Raji (cell line): ENCODE results near the gene SSH2.

Experiments
- POLR2A ChIP-seq: IDR thresholded peaks from 2 replicates; pipeline ENCODE4 v1.6.1; 2011; ENCODE audit warnings: low read depth, low read length, control low read depth; ENCODE audit not compliant: insufficient read depth

The SSH2 gene

DNA sequence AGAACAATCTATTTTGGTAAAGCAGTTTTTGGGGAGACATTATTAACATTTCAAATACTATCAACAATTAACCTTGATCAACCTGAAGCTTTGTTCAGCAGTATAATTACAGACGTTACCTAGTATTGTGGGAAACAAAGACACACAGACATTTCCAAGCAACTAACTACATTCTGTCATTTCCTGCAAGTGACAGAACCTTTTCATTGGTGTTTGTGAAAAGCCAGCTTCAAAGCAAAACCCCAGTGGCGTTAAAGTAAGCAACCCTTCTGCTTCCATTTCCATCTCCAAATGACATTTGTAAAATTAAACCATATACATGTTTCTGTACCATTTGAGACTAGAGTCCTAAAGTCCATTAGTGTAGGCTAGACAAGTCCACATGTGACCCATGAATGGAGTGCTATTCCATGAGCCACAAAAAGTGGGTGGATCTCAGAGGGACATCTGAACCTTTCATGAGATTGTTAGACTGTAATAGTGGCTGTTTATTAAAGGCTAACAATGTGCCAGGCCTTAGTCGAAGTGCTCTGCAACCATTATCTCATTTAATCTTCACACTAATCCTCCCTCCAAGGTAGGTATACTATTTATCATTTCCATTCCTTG, 101.2 kb downstream of the SSH2 start:
- TF ChIP-seq POLR2A = no peak

DNA sequence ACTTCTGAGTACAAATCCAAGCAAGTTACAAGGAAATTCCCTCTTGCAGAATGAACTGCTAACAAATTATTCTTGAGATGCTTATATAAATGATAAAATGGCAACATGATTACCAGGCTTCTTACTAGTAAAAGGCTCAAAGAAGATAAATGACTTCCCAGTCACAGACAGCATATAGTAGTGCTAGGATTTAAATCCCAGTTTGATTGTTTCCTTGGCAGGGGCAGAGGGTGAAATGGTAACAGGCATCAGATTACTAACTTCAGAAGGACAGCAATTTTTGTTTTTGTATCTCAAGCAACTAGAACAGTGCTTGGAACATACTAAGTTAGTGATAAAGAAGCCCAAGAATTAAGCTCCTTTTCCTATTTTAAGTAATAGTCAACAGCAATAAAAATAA, 102.8 kb downstream of the SSH2 start:
- TF ChIP-seq POLR2A = no peak

GRCh38 chr17:29826114-29826692, 103.8 kb downstream of the SSH2 start:
- TF ChIP-seq POLR2A = no peak

- TF ChIP-seq POLR2A = no peak
These were observed 104.4 kb downstream of the SSH2 start for GRCh38 chr17:29825604-29826003.

DNA sequence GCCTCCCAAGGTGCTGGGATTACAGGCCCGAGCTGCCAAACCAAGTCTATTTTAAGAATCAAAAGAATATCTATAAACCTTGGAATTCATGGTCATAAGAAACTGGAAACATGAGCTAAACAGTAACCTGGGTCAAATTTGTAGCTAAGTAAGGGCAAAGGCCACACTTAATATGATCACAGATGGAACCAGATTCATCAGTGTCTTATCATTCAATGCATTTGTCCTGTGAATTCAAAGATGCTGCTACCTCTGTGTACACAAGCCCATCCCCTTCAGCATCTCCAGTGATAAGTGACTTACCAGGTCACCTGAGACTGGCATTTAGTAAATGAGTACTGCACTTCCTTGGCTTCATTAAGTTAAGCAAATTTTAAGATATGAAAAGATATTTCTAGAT, 108.1 kb downstream of the SSH2 start:
- TF ChIP-seq POLR2A = no peak

GRCh38 chr17:29820425-29820824, 109.6 kb downstream of the SSH2 start:
- no peak for TF ChIP-seq POLR2A

DNA sequence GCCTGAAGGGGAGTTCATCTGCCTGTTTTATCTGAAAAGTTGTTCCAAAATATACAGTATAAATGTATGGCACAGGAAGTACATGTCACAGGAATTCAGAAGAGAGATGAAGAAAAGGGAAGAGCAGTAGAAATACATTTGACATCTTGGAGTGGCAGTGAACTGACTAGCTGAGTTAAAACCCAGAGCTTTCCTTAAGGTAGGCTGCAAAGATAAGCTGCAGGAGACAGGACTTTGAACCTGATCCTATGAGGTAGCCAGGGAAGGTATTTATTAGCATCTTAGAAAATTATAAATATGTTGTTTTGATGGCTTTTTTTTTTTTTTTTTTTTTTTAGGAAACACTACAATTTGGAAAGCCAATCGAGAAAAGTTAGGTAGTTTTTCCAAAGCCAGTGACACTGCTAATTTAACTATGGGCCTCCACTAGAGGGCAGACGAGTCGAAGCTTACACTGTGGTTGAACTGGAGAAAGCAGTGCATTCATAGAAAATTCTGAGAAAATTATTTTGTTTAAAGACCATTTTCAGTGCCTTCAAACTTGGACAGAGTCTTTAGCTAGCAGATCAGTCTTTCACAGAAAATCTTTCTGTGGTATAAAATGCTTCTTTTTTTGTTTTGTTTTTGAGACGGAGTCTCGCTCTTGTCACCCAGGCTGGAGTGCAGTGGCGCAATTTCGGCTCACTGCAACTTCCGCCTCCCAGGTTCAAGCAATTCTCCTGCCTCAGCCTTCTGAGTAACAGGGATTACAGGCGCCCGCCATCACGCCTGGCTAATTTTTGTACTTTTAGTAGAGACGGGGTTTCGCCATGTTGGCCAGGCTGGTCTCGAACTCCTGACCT, 122.3 kb downstream of the SSH2 start:
- TF ChIP-seq POLR2A = no peak

- TF ChIP-seq POLR2A = no peak
These were observed 127.8 kb downstream of the SSH2 start for GRCh38 chr17:29802246-29802645.

- no peak for TF ChIP-seq POLR2A
These were observed 129.6 kb downstream of the SSH2 start for GRCh38 chr17:29800457-29800856.

DNA sequence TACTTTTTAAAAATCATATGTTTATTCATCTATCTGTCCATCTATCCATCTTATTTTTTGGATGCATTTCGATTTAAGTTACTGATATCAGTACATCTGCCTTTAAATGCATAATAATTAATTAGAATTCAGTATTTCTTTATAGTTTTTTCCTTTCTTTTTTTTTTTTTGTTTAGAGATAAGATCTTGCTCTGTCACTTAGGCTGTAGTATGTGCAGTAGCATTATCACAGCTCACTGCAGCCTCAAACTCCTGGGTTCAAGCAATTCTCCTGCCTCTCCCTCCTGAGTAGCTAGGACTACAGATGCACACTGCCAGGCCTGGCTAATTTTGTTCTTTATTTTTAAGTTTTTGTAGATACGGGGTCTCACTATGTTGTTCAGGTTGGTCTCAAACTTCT, 133.4 kb downstream of the SSH2 start:
- TF ChIP-seq POLR2A = no peak

- TF ChIP-seq POLR2A = no peak
These were observed 136.5 kb downstream of the SSH2 start for GRCh38 chr17:29793501-29793900.

- TF ChIP-seq POLR2A = no peak
These were observed 138.5 kb downstream of the SSH2 start for GRCh38 chr17:29791336-29792080.

DNA sequence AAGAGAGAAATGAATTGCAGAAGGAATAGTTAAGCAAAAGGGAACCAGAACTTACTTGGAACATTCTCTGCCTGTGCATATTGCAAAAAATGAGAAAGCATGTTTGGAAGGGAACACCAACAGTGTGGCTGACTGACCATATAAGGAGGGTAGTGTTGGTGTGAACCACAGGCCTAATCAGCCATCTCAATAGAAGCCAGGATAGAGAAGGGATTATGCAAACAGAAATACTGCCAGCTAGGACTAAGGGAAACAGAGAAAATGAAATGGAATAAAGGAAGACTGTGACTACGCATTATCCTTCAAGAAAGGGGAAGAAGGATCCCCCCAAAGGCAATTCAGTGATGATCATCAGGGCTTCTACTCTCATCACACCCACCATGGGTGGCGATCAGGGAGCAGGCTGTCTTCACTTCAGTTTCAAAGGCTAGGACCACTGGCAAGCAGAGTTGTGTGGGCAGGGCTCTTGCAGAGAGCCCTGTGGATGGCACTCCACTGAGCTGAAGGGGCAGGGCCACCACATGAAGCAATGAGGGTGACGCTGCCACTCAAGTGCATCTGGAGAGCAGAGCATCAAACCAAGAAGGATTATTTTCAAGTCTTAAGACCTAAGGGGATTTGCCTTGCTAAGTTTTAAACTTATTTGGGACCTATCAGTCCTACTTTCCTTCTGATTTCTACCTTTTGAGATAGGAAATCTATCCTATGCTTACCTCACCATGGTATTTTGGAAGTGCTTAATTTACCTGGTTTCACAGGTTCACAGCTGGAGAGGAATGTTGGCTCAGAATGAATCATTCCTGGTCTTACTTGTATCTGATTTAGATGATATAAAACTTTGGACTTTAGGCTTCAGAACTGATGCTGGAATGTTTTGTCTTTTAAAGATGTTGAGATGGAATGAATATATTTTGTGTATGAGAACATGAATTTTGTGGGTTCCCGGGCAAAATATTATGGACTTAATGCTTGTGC, 140.5 kb downstream of the SSH2 start:
- no peak for TF ChIP-seq POLR2A

- TF ChIP-seq POLR2A = no peak
These were observed 142.0 kb downstream of the SSH2 start for GRCh38 chr17:29787995-29788394.
